ENCODE data around the gene HAAO. TPM values are rescaled to one million over a fixed set of nuclear protein-coding genes. Genes with fewer than 3 reads are reported as not detected.

Gene HAAO
- total and polyA plus RNA-seq, 2 donors from 2014 or later, result 16.2 to 57.2 TPM

DNA sequence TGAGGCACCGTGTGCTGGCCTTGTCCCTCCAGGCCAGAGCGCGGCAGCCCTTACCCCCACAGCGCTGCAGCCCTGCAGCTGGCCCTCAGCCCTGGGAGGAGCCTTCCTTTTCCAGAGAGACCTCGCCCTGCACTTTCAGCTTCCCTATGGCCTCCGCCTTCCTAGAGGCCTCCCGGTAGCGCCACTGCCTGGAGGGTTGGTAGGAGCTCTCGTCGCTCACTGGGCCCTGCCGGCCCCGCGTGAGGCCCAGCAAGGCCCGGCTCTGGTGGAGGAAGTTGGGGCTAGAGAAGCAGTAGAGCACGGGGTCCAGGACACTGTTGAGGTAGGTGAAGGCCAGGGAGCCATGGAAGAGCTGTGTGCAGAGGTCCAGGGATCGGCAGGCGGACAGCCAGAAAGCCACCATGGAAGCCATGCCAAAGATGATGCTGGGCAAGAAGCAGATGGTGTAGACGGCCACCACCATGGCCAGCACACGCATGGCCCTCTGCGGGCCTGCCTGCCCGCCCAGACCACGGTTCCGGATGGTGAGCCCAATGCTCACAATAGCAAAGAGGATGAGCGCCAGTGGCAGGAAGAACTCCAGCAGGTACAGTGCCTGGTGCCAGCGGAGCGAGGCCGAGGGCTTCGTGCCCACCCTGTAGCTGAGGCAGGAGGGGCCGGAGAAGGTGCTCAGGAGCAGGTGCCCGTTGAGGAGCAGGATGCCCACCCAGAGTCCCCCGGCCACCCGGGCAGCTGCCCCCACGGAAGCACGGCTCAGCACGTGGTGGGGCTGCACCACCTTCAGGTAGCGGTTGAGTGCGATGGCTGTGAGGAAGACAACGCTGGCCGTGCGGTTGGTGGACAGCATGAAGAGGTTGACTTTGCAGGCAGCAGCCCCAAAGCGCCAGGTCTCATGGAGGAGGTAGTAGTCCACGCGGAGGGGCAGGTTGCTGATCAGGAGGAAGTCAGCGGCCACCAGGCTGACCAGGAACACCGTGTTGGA, 29.3 kb downstream of the HAAO start:
- Histone ChIP-seq H3K4me3 (ENCODE audit: low read length in 3 of 3) (no peak overlapping the region), H3K9ac (ENCODE audit: low read length in 3 of 3) (no peak overlapping the region), H3K36me3 (ENCODE audit: control insufficient read depth in 2 of 3, insufficient read depth in 3 of 3, low read length in 3 of 3) (no peaks in the 10 kb centered on the region), H3K4me1 (ENCODE audit: control insufficient read depth in 2 of 3, insufficient read depth in 2 of 3, low read depth in 1 of 3, low read length in 3 of 3) (no peaks in the 10 kb centered on the region), H3K27me3 (ENCODE audit: control insufficient read depth, insufficient read depth, low read length) (no peaks in the 10 kb centered on the region), H3K9me3 (ENCODE audit: control insufficient read depth in 2 of 3, insufficient read depth in 1 of 3, low read length in 3 of 3) (no peaks in the 10 kb centered on the region), H3K27ac (ENCODE audit: low read depth in 2 of 2, low read length in 2 of 2) (no peak overlapping the region)
- DNase-seq (no peak), FAIRE-seq (no peak)
- TF ChIP-seq, protein P1, sequence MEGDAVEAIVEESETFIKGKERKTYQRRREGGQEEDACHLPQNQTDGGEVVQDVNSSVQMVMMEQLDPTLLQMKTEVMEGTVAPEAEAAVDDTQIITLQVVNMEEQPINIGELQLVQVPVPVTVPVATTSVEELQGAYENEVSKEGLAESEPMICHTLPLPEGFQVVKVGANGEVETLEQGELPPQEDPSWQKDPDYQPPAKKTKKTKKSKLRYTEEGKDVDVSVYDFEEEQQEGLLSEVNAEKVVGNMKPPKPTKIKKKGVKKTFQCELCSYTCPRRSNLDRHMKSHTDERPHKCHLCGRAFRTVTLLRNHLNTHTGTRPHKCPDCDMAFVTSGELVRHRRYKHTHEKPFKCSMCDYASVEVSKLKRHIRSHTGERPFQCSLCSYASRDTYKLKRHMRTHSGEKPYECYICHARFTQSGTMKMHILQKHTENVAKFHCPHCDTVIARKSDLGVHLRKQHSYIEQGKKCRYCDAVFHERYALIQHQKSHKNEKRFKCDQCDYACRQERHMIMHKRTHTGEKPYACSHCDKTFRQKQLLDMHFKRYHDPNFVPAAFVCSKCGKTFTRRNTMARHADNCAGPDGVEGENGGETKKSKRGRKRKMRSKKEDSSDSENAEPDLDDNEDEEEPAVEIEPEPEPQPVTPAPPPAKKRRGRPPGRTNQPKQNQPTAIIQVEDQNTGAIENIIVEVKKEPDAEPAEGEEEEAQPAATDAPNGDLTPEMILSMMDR (IDR thresholded peaks at IDR 0.05; ENCODE audit: borderline replicate concordance, extremely low read depth, insufficient read depth), result no peak
- intact Hi-C loops (cut with DNase I), result no loop called here

DNA sequence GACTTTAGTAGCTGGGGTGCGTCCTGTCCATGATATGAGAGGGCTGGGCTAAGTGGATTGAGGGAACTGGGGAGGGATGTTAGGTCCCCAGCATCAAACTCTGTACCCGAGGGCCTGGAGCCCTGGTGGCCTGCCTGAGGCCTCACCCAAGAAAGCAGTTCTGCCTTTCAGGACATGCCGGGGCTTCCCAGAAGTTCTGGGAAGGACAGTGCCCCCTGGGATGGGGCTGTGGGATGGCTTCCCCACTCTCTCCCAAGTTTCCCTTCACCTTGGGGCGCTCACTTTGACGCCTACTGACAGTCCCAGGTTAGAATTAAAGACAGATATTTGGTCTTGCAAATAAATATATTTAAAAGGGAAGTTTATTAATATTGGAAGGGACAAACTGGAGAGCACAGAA, 30.2 kb downstream of the HAAO start:
- TF ChIP-seq, protein P1 (IDR thresholded peaks at IDR 0.05; ENCODE audit: borderline replicate concordance, extremely low read depth, insufficient read depth), result no peak
- FAIRE-seq, result no peak
- Histone ChIP-seq H3K36me3 (ENCODE audit: control insufficient read depth in 2 of 3, insufficient read depth in 3 of 3, low read length in 3 of 3) (no peaks in the 10 kb centered on the region), H3K27ac (ENCODE audit: low read depth in 2 of 2, low read length in 2 of 2) (no peak overlapping the region), H3K9me3 (ENCODE audit: control insufficient read depth in 2 of 3, insufficient read depth in 1 of 3, low read length in 3 of 3) (no peaks in the 10 kb centered on the region), H3K9ac (ENCODE audit: low read length in 3 of 3) (no peak overlapping the region), H3K4me1 (ENCODE audit: control insufficient read depth in 2 of 3, insufficient read depth in 2 of 3, low read depth in 1 of 3, low read length in 3 of 3) (no peaks in the 10 kb centered on the region), H3K27me3 (ENCODE audit: control insufficient read depth, insufficient read depth, low read length) (no peaks in the 10 kb centered on the region), H3K4me3 (ENCODE audit: low read length in 3 of 3) (no peak overlapping the region)
- intact Hi-C loops (cut with DNase I), result no loop called here
- DNase-seq, result no peak

DNA sequence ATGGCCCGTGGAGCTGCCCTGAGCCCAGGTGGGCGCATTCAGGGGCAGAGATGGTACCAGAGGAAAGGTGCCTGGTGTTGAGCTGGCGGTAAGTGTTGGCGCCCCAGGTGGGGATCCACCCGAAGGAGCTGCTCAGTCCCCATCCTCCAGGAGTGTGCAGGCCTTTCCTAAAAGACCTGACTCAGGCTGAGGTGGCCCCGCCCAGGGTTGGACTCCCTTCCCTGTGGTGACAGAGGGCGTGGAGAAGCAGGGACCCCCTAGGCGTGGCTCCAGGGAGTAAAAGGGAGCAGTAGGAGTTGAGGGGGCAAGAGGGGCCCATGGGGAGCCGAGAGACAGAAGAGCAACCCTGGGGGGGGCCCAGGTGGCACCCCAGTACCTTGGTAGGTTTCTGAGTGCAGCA, 30.8 kb downstream of the HAAO start:
- no peak overlapping the region for H3K4me3 ChIP-seq (ENCODE audit: low read length in 3 of 3)
- no peaks in the 10 kb centered on the region for H3K36me3 ChIP-seq (ENCODE audit: control insufficient read depth in 2 of 3, insufficient read depth in 3 of 3, low read length in 3 of 3)
- no peaks in the 10 kb centered on the region for H3K27me3 ChIP-seq (ENCODE audit: control insufficient read depth, insufficient read depth, low read length)
- TF ChIP-seq, protein P1 (IDR thresholded peaks at IDR 0.05; ENCODE audit: borderline replicate concordance, extremely low read depth, insufficient read depth), result no peak
- no peaks in the 10 kb centered on the region for H3K9me3 ChIP-seq (ENCODE audit: control insufficient read depth in 2 of 3, insufficient read depth in 1 of 3, low read length in 3 of 3)
- H3K4me1 ChIP-seq (ENCODE audit: control insufficient read depth in 2 of 3, insufficient read depth in 2 of 3, low read depth in 1 of 3, low read length in 3 of 3), result no peaks in the 10 kb centered on the region
- intact Hi-C loops (cut with DNase I), result no loop called here
- FAIRE-seq (no peak), DNase-seq (no peak)
- H3K9ac ChIP-seq (ENCODE audit: low read length in 3 of 3), result no peak overlapping the region
- H3K27ac ChIP-seq (ENCODE audit: low read depth in 2 of 2, low read length in 2 of 2), result no peak overlapping the region
